ENCODE results near the gene LIFR. TPM values are rescaled to one million over a fixed set of nuclear protein-coding genes. Genes with fewer than 3 reads are reported as not detected.

The LIFR gene
- 61.3 and 83.8 TPM in 2 replicates for total RNA-seq
- polyA plus RNA-seq: 50.2 and 69.2 TPM in 2 replicates

- Histone ChIP-seq H3K9me2 (replicated peaks; ENCODE audit: insufficient read depth) (no peaks in the 10 kb centered on the region), H3K4me1 (ENCODE audit: insufficient read depth) (peaks cover 14% of the 10 kb centered on the region), H2AFZ (peak within 1 kb of the TSS; percentile 95), H3K27me3 (no peaks in the 10 kb centered on the region), H3K4me3 (peak within 1 kb of the TSS; percentile 82), H3K4me2 (peak within 1 kb of the TSS; percentile 80), H3K79me2 (peaks cover 42% of the 10 kb centered on the region), H4K20me1 (ENCODE audit: insufficient read depth, poor library complexity, severe bottlenecking) (peaks cover 3% of the 10 kb centered on the region), H3K9me3 (ENCODE audit: low read depth) (no peaks in the 10 kb centered on the region), H3K36me3 (replicated peaks; ENCODE audit: insufficient read depth, low read depth) (no peaks in the 10 kb centered on the region), H3K27ac (peak within 1 kb of the TSS; percentile 99)
- no peak for TF ChIP-seq EZH2phosphoT487 (IDR thresholded peaks at IDR 0.05; ENCODE audit: low read depth, severe bottlenecking, unreplicated experiment)
- no peak for TF ChIP-seq EZH2 (IDR thresholded peaks at IDR 0.05; ENCODE audit: borderline replicate concordance)
- TF ChIP-seq, protein P1, sequence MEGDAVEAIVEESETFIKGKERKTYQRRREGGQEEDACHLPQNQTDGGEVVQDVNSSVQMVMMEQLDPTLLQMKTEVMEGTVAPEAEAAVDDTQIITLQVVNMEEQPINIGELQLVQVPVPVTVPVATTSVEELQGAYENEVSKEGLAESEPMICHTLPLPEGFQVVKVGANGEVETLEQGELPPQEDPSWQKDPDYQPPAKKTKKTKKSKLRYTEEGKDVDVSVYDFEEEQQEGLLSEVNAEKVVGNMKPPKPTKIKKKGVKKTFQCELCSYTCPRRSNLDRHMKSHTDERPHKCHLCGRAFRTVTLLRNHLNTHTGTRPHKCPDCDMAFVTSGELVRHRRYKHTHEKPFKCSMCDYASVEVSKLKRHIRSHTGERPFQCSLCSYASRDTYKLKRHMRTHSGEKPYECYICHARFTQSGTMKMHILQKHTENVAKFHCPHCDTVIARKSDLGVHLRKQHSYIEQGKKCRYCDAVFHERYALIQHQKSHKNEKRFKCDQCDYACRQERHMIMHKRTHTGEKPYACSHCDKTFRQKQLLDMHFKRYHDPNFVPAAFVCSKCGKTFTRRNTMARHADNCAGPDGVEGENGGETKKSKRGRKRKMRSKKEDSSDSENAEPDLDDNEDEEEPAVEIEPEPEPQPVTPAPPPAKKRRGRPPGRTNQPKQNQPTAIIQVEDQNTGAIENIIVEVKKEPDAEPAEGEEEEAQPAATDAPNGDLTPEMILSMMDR (IDR thresholded peaks at IDR 0.05; ENCODE audit: poor library complexity): no peak
- peak; percentile 92 for DNase-seq (ENCODE audit: low spot score)
- 1% methylated on average over 49 of the region's 88 CpGs for WGBS (ENCODE audit: low lambda C conversion rate, missing lambda C conversion rate)
Measured at GRCh38 chr5:38556599-38557307, at the start of gene LIFR. Gene LIFR (minus strand): TSS chr5:38556646. CDS start chr5:38530647, 25,999 bp downstream.

GRCh38 chr5:38605610-38606009 is 49.2 kb upstream of the LIFR start:
- 91% methylated on average over 7 of the region's 7 CpGs for WGBS (ENCODE audit: low lambda C conversion rate, missing lambda C conversion rate)
- Histone ChIP-seq H2AFZ (no peak overlapping the region), H3K4me3 (no peak overlapping the region), H4K20me1 (ENCODE audit: insufficient read depth, poor library complexity, severe bottlenecking) (no peaks in the 10 kb centered on the region), H3K79me2 (no peaks in the 10 kb centered on the region), H3K36me3 (replicated peaks; ENCODE audit: insufficient read depth, low read depth) (no peaks in the 10 kb centered on the region), H3K4me2 (no peak overlapping the region), H3K9me2 (replicated peaks; ENCODE audit: insufficient read depth) (no peaks in the 10 kb centered on the region), H3K4me1 (ENCODE audit: insufficient read depth) (peaks cover 20% of the 10 kb centered on the region), H3K9me3 (ENCODE audit: low read depth) (no peaks in the 10 kb centered on the region), H3K27ac (no peak overlapping the region), H3K27me3 (no peaks in the 10 kb centered on the region)
- TF ChIP-seq EZH2 (IDR thresholded peaks at IDR 0.05; ENCODE audit: borderline replicate concordance): no peak
- no peak for DNase-seq (ENCODE audit: low spot score)

DNA sequence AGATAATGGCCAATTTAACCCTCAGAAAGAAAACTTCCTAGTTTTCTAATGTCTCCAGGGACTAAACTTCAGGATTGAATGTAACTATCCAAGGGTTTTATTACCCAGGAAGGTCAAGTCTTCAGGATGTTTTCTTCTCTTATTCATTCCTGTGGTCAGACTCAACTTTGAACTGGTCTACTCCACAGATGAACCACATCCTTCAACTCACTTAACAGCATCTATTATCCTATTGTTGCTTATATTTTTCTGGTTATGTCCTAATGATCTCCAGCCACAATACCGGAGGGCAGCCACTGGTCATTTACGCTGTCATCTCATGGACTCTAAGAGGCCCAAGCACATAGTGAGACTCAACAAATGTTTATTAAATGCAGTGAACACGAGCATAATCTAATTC is 47.2 kb upstream of the LIFR start:
- Histone ChIP-seq H3K36me3 (replicated peaks; ENCODE audit: insufficient read depth, low read depth) (no peaks in the 10 kb centered on the region), H3K9me3 (ENCODE audit: low read depth) (no peaks in the 10 kb centered on the region), H3K27me3 (no peaks in the 10 kb centered on the region), H3K4me1 (ENCODE audit: insufficient read depth) (peaks cover 11% of the 10 kb centered on the region), H3K79me2 (no peaks in the 10 kb centered on the region), H3K27ac (no peak overlapping the region), H2AFZ (no peak overlapping the region), H3K9me2 (replicated peaks; ENCODE audit: insufficient read depth) (no peaks in the 10 kb centered on the region), H4K20me1 (ENCODE audit: insufficient read depth, poor library complexity, severe bottlenecking) (no peaks in the 10 kb centered on the region), H3K4me3 (no peak overlapping the region), H3K4me2 (no peak overlapping the region)
- 85% methylated on average over 3 of the region's 3 CpGs for WGBS (ENCODE audit: low lambda C conversion rate, missing lambda C conversion rate)
- DNase-seq (ENCODE audit: low spot score): no peak
- TF ChIP-seq EZH2 (IDR thresholded peaks at IDR 0.05; ENCODE audit: borderline replicate concordance): no peak
- TF ChIP-seq, protein P1 (IDR thresholded peaks at IDR 0.05; ENCODE audit: poor library complexity): no peak

DNA sequence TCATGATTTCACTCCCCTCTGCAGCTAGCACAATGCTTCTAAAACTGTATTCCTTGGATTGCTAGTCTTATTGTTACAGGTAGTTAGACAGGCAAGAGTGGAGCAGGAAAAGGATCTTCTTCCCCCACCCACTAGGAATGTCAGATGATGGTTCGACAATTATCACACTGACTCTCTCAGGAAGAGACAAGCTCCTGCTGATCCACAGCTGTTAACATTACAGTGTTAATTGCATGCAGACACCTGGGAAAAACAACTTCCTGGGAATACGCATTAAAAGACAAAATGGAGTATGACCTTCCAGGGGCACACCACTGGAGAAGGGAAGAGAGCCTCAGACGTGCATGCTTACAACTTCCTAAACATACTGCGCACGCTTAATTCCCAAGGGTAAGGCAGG is 46.2 kb upstream of the LIFR start:
- DNase-seq (ENCODE audit: low spot score): no peak
- Histone ChIP-seq H3K4me1 (ENCODE audit: insufficient read depth) (peaks cover 9% of the 10 kb centered on the region), H3K9me2 (replicated peaks; ENCODE audit: insufficient read depth) (no peaks in the 10 kb centered on the region), H3K4me3 (no peak overlapping the region), H3K79me2 (no peaks in the 10 kb centered on the region), H3K27me3 (no peaks in the 10 kb centered on the region), H3K36me3 (replicated peaks; ENCODE audit: insufficient read depth, low read depth) (no peaks in the 10 kb centered on the region), H3K9me3 (ENCODE audit: low read depth) (no peaks in the 10 kb centered on the region), H2AFZ (no peak overlapping the region), H3K27ac (no peak overlapping the region), H4K20me1 (ENCODE audit: insufficient read depth, poor library complexity, severe bottlenecking) (no peaks in the 10 kb centered on the region), H3K4me2 (no peak overlapping the region)
- TF ChIP-seq EZH2phosphoT487 (IDR thresholded peaks at IDR 0.05; ENCODE audit: low read depth, severe bottlenecking, unreplicated experiment) (no peak), EZH2 (IDR thresholded peaks at IDR 0.05; ENCODE audit: borderline replicate concordance) (no peak)
- TF ChIP-seq, protein P1 (IDR thresholded peaks at IDR 0.05; ENCODE audit: poor library complexity): no peak
- WGBS (ENCODE audit: low lambda C conversion rate, missing lambda C conversion rate): 84% methylated on average over 5 of the region's 5 CpGs

All from hepatocyte (in vitro differentiated cells).